SK-N-SH (cell line): ENCODE results near the gene KMT2A. TPM values are rescaled to one million over a fixed set of nuclear protein-coding genes. Genes with fewer than 3 reads are reported as not detected.

ENCODE experiments used
- CTCF ChIA-PET: fragments of 300-600, 350-600 bp; formaldehyde crosslinking; extraction: SDS; loops from one replicate; lab custom pipeline; 2021; lab: Yijun Ruan, JAX
- POLR2A ChIA-PET: fragments of 350-600 bp; sonication (Branson Sonifier 250); formaldehyde crosslinking; extraction: SDS; loops from one replicate; lab custom pipeline; 2020; ENCODE audit warnings: antibody characterized with exemption, inconsistent platforms; lab: Yijun Ruan, JAX
- DNase-seq: peaks from one replicate; pipeline ENCODE4 v3.0.0; 2012
- H2AFZ ChIP-seq: fragments of 200-600 bp; sonication (generic); 2 replicates; pipeline ENCODE4 v1.8.1; 2016; ENCODE audit warnings: antibody characterized with exemption, mild to moderate bottlenecking, low read depth
- H3F3A ChIP-seq: fragments of 200-600 bp; sonication (generic); replicated peaks from 2 replicates; pipeline ENCODE3; 2016; ENCODE audit warnings: antibody characterized with exemption, mild to moderate bottlenecking; ENCODE audit not compliant: insufficient read depth
- H3K27ac ChIP-seq, 2 experiments: fragments of 200-500 bp in 1 of 2; fragments of 200-600 bp in 1 of 2; sonication (Bioruptor generic) in 1 of 2; sonication (generic), shearing (Covaris generic) in 1 of 2; 2 replicates each; pipeline versions ENCODE4 v1.5.1 to v1.6.1; 2014 to 2016; ENCODE audit warnings: low read depth in 2 of 2, inconsistent platforms in 1 of 2, low read length in 1 of 2, mild to moderate bottlenecking in 1 of 2, mixed read lengths in 1 of 2
- H3K27me3 ChIP-seq: fragments of 200-600 bp; sonication (generic), shearing (Covaris generic); 2 replicates; pipeline ENCODE4 v1.6.1; 2016; ENCODE audit warnings: mixed run types; ENCODE audit not compliant: insufficient read depth
- H3K36me3 ChIP-seq, 2 experiments: fragments of 200-500 bp in 1 of 2; fragments of 200-600 bp in 1 of 2; sonication (Bioruptor generic) in 1 of 2; sonication (generic) in 1 of 2; replicated peaks in 1 of 2; 2 replicates each; pipeline versions ENCODE3 to v1.5.1; 2014 to 2016; ENCODE audit warnings: low read length in 1 of 2, mild to moderate bottlenecking in 1 of 2; ENCODE audit not compliant: insufficient read depth in 2 of 2, control insufficient read depth in 1 of 2
- H3K4me1 ChIP-seq, 2 experiments: fragments of 200-500 bp in 1 of 2; fragments of 200-600 bp in 1 of 2; sonication (Bioruptor generic) in 1 of 2; sonication (generic), shearing (Covaris generic) in 1 of 2; 2 replicates each; pipeline versions ENCODE4 v1.5.1 to v1.6.1; 2014 to 2016; ENCODE audit warnings: low read depth in 1 of 2, low read length in 1 of 2, mixed run types in 1 of 2; ENCODE audit not compliant: insufficient read depth in 2 of 2, control insufficient read depth in 1 of 2
- H3K4me2 ChIP-seq: fragments of 200-600 bp; sonication (generic), shearing (Covaris generic); 2 replicates; pipeline ENCODE4 v1.6.1; 2017; ENCODE audit warnings: mixed run types
- H3K4me3 ChIP-seq, 2 experiments: fragments of 200-500 bp in 1 of 2; fragments of 200-600 bp in 1 of 2; sonication (Bioruptor generic) in 1 of 2; sonication (generic), shearing (Covaris generic) in 1 of 2; 2 replicates each; pipeline versions ENCODE4 v1.5.1 to v1.8.1; 2014 to 2016; ENCODE audit warnings: low read depth in 2 of 2, inconsistent platforms in 1 of 2, low read length in 1 of 2, mild to moderate bottlenecking in 1 of 2, mixed read lengths in 1 of 2, moderate library complexity in 1 of 2
- H3K79me2 ChIP-seq: fragments of 200-600 bp; sonication (generic); 2 replicates; pipeline ENCODE4 v1.8.1; 2017; ENCODE audit warnings: mild to moderate bottlenecking; ENCODE audit not compliant: insufficient read depth
- H3K9ac ChIP-seq: fragments of 200-600 bp; sonication (generic); 2 replicates; pipeline ENCODE4 v1.6.1; 2017; ENCODE audit warnings: mixed run types
- H3K9me2 ChIP-seq: fragments of 200-600 bp; sonication (generic); 2 replicates; pipeline ENCODE4 v1.6.1; 2017; ENCODE audit warnings: mixed run types
- H3K9me3 ChIP-seq: fragments of 200-600 bp; sonication (generic); 2 replicates; pipeline ENCODE4 v1.6.1; 2017; ENCODE audit warnings: mixed run types, mild to moderate bottlenecking, moderate library complexity
- H4K20me1 ChIP-seq: fragments of 200-600 bp; sonication (generic); 2 replicates; pipeline ENCODE4 v1.6.1; 2017; ENCODE audit warnings: mild to moderate bottlenecking, mixed run types; ENCODE audit not compliant: insufficient read depth
- CHD2 ChIP-seq: fragments of 150-350 bp; IDR thresholded peaks from 2 replicates; pipeline ENCODE4 v1.6.1; 2018; ENCODE audit warnings: low read length; ENCODE audit not compliant: partially characterized antibody
- EP300 ChIP-seq, 2 experiments: IDR thresholded peaks; 2 replicates each; pipeline versions ENCODE4 v1.4.0 to v1.6.1; 2012; ENCODE audit warnings: borderline replicate concordance in 1 of 2, low read depth in 1 of 2, low read length in 1 of 2
- EZH2phosphoT487 ChIP-seq: fragments of 200-600 bp; sonication (generic); IDR thresholded peaks from 2 replicates; pipeline ENCODE4 v1.6.1; 2017; ENCODE audit warnings: low read depth, mixed run types, mild to moderate bottlenecking, antibody characterized with exemption, moderate library complexity, borderline replicate concordance
- FOXM1 ChIP-seq: IDR thresholded peaks from 2 replicates; pipeline ENCODE4 v1.4.0; 2012; ENCODE audit warnings: low read depth, mild to moderate bottlenecking
- REST ChIP-seq: IDR thresholded peaks from 2 replicates; pipeline ENCODE4 v1.6.1; 2012; ENCODE audit warnings: mild to moderate bottlenecking, low read depth, low read length, moderate library complexity
- SIN3A ChIP-seq: IDR thresholded peaks from 2 replicates; pipeline ENCODE4 v1.6.1; 2012; ENCODE audit warnings: low read depth, mild to moderate bottlenecking, low read length, moderate library complexity, borderline replicate concordance
- WGBS: methylation state at CpG from one replicate; pipeline ENCODE4 v1.1.6; 2017; ENCODE audit warnings: low lambda C conversion rate; 5-methylcytosine and 5-hydroxymethylcytosine counted together
- polyA plus RNA-seq, 3 experiments: library from polyadenylated mRNA; depleted of rRNA; stranded (reverse); fragments of >200 nt; gene quantifications; 2 replicates each; pipeline ENCODE4 v1.2.3, GENCODE V29; 2012
- TF ChIP-seq, protein P1 (sequence below): IDR thresholded peaks from 2 replicates; pipeline ENCODE4 v1.4.0; 2012; ENCODE audit warnings: low read depth, borderline replicate concordance
- TF ChIP-seq, protein P2 (sequence below): IDR thresholded peaks from 2 replicates; pipeline ENCODE4 v1.4.0; 2012; ENCODE audit warnings: low read depth

Gene KMT2A
- polyA plus RNA-seq, 1 of the 3 experiments (the other 2 are of a cell fraction) = 15.7 TPM

- TF ChIP-seq, protein P1, sequence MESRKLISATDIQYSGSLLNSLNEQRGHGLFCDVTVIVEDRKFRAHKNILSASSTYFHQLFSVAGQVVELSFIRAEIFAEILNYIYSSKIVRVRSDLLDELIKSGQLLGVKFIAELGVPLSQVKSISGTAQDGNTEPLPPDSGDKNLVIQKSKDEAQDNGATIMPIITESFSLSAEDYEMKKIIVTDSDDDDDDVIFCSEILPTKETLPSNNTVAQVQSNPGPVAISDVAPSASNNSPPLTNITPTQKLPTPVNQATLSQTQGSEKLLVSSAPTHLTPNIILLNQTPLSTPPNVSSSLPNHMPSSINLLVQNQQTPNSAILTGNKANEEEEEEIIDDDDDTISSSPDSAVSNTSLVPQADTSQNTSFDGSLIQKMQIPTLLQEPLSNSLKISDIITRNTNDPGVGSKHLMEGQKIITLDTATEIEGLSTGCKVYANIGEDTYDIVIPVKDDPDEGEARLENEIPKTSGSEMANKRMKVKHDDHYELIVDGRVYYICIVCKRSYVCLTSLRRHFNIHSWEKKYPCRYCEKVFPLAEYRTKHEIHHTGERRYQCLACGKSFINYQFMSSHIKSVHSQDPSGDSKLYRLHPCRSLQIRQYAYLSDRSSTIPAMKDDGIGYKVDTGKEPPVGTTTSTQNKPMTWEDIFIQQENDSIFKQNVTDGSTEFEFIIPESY = no peak
- TF ChIP-seq EP300 (IDR thresholded peaks at IDR 0.05; ENCODE audit: borderline replicate concordance in 1 of 2, low read depth in 1 of 2, low read length in 1 of 2) (no peak), REST (no peak), SIN3A (no peak), EZH2phosphoT487 (no peak)
- TF ChIP-seq, protein P2, sequence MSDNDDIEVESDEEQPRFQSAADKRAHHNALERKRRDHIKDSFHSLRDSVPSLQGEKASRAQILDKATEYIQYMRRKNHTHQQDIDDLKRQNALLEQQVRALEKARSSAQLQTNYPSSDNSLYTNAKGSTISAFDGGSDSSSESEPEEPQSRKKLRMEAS = no peak
- TF ChIP-seq, all 33 proteins: peak for 0
These were observed 100.4 kb downstream of the KMT2A start (continued) for GRCh38 chr11:118536726-118537125.

- no peak overlapping the region for H3K4me3 ChIP-seq
- CTCF ChIA-PET = interaction anchor here (0.7 kb wide), 1 partner anchor 152 kb away, joined by 3 read pairs; no protein-coding TSS in a partner anchor
- H3K27me3 ChIP-seq = no peaks in the 10 kb centered on the region
- TF ChIP-seq FOXM1 (no peak), REST (no peak), CHD2 (no peak)
- POLR2A ChIA-PET = no interaction called here
- H3K9ac ChIP-seq = no peak overlapping the region
- H3K79me2 ChIP-seq = no peaks in the 10 kb centered on the region
- no peaks in the 10 kb centered on the region for H3K9me2 ChIP-seq
- H4K20me1 ChIP-seq = no peaks in the 10 kb centered on the region
- H3K4me1 ChIP-seq = no peaks in the 10 kb centered on the region; a peak in 1 of 4 replicates
- no peak overlapping the region for H3K27ac ChIP-seq
- peaks cover 19% of the 10 kb centered on the region for H3F3A ChIP-seq
- 80% methylated on average over 6 of the region's 6 CpGs for WGBS
- no peak for DNase-seq
- H3K4me2 ChIP-seq = no peak overlapping the region
- no peak overlapping the region for H2AFZ ChIP-seq
- no peaks in the 10 kb centered on the region for H3K9me3 ChIP-seq
- H3K36me3 ChIP-seq = peaks cover 0 to 11% of the 10 kb centered on the region in 2 experiments
These were observed 101.2 kb downstream of the KMT2A start for GRCh38 chr11:118537409-118537980.
